H1 (cell line): ENCODE data around the gene PML. TPM values are rescaled to one million over a fixed set of nuclear protein-coding genes. Genes with fewer than 3 reads are reported as not detected.

Source experiments
- CTCF ChIA-PET: fragments of 300-600 bp; sonication (Branson Sonifier 250); formaldehyde crosslinking; loops from one replicate; lab custom pipeline; 2021; ENCODE audit not compliant: partially characterized antibody; lab: Charles Lee
- POLR2A ChIA-PET: fragments of 300-600 bp; sonication (Branson Sonifier 250); formaldehyde crosslinking; loops from one replicate; lab custom pipeline; 2021; ENCODE audit warnings: inconsistent platforms; ENCODE audit not compliant: partially characterized antibody; lab: Charles Lee
- DNase-seq, 2 experiments: peaks; one replicate each; pipeline versions ENCODE4 v3.0.0 to v3.0.0-alpha.2; 2010 to 2022; ENCODE audit warnings: low spot score in 2 of 2, low read depth in 1 of 2, mixed read lengths in 1 of 2
- FAIRE-seq: peaks from 2 replicates; lab custom pipeline; 2011; peaks lifted over from hg19 to GRCh38; lab: Jason Lieb, UNC
- H2AFZ ChIP-seq: 2 replicates; pipeline ENCODE4 v1.8.1; 2012; ENCODE audit warnings: low read length, inconsistent platforms
- H2AK5ac ChIP-seq: 2 replicates; pipeline ENCODE4 v1.6.1; 2013; ENCODE audit warnings: low read depth, low read length
- H2BK120ac ChIP-seq: replicated peaks from 2 replicates; pipeline ENCODE3; 2013; ENCODE audit warnings: low read depth, low read length, inconsistent platforms
- H2BK12ac ChIP-seq: 2 replicates; pipeline ENCODE4 v1.6.1; 2013; ENCODE audit warnings: low read depth, low read length
- H2BK15ac ChIP-seq: 2 replicates; pipeline ENCODE4 v1.6.1; 2013; ENCODE audit warnings: low read length
- H2BK20ac ChIP-seq: 2 replicates; pipeline ENCODE4 v1.6.1; 2013; ENCODE audit warnings: low read length
- H2BK5ac ChIP-seq: 2 replicates; pipeline ENCODE4 v1.6.1; 2013; ENCODE audit warnings: low read depth, low read length
- H3K14ac ChIP-seq: 2 replicates; pipeline ENCODE4 v1.6.1; 2013; ENCODE audit warnings: inconsistent platforms; ENCODE audit not compliant: insufficient read length
- H3K18ac ChIP-seq: 2 replicates; pipeline ENCODE4 v1.6.1; 2013; ENCODE audit warnings: low read length; ENCODE audit errors: extremely low read depth
- H3K23ac ChIP-seq: 2 replicates; pipeline ENCODE4 v1.6.1; 2013; ENCODE audit warnings: inconsistent platforms; ENCODE audit not compliant: insufficient read length
- H3K23me2 ChIP-seq: 2 replicates; pipeline ENCODE4 v1.6.1; 2013; ENCODE audit warnings: low read depth, low read length
- H3K27ac ChIP-seq: 2 replicates; pipeline ENCODE4 v1.6.1; 2011; ENCODE audit warnings: low read depth, low read length, inconsistent platforms
- H3K27me3 ChIP-seq, 4 experiments: replicated peaks in 1 of 4; 1 replicate in 1 of 4; 2 replicates in 3 of 4; pipeline versions ENCODE4 v1.6.1 to v1.8.1; 2011 to 2013; ENCODE audit warnings: low read length in 3 of 4, mild to moderate bottlenecking in 3 of 4, inconsistent platforms in 2 of 4, mixed read lengths in 2 of 4, moderate library complexity in 1 of 4; ENCODE audit not compliant: control insufficient read depth in 3 of 4, insufficient read depth in 3 of 4; ENCODE audit errors: extremely low read depth in 1 of 4
- H3K36me3 ChIP-seq, 4 experiments: 2 replicates each; pipeline versions ENCODE4 v1.6.1 to v1.8.1; 2011 to 2013; ENCODE audit warnings: mild to moderate bottlenecking in 4 of 4, low read length in 3 of 4, moderate library complexity in 2 of 4, control low read depth in 1 of 4, inconsistent platforms in 1 of 4; ENCODE audit not compliant: insufficient read depth in 4 of 4, control insufficient read depth in 2 of 4
- H3K4ac ChIP-seq: replicated peaks from 2 replicates; pipeline ENCODE3; 2013; ENCODE audit warnings: low read length, low read depth, mixed read lengths, inconsistent platforms; ENCODE audit not compliant: insufficient read length
- H3K4me1 ChIP-seq, 4 experiments: replicated peaks in 1 of 4; 1 replicate in 1 of 4; 2 replicates in 3 of 4; pipeline versions ENCODE4 v1.6.1 to v1.8.1; 2011 to 2013; ENCODE audit warnings: low read length in 3 of 4, inconsistent platforms in 2 of 4, mixed read lengths in 1 of 4; ENCODE audit not compliant: insufficient read depth in 4 of 4, control insufficient read depth in 3 of 4
- H3K4me2 ChIP-seq, 2 experiments: 2 replicates each; pipeline versions ENCODE4 v1.6.1 to v1.8.1; 2011 to 2013; ENCODE audit warnings: low read depth in 2 of 2, low read length in 2 of 2, control low read depth in 1 of 2, inconsistent platforms in 1 of 2, mild to moderate bottlenecking in 1 of 2; ENCODE audit not compliant: insufficient read depth in 1 of 2
- H3K4me3 ChIP-seq, 4 experiments: fragments of 200-600, 300-600 bp in 1 of 4; sonication (generic), shearing (Covaris generic), sonication (Bioruptor Twin) in 1 of 4; 2 replicates each; pipeline versions ENCODE4 v1.5.1 to v1.8.1; 2011 to 2016; ENCODE audit warnings: low read length in 4 of 4, low read depth in 3 of 4, control low read depth in 2 of 4, inconsistent platforms in 2 of 4, mild to moderate bottlenecking in 2 of 4, mixed read lengths in 1 of 4, moderate library complexity in 1 of 4; ENCODE audit not compliant: insufficient read depth in 2 of 4; ENCODE audit errors: extremely low read depth in 1 of 4
- H3K56ac ChIP-seq: replicated peaks from 2 replicates; pipeline ENCODE3; 2013; ENCODE audit warnings: low read depth, mild to moderate bottlenecking, mixed read lengths, low read length, inconsistent platforms; ENCODE audit not compliant: insufficient read length
- H3K79me1 ChIP-seq: 2 replicates; pipeline ENCODE4 v1.6.1; 2013; ENCODE audit warnings: low read depth, low read length, control low read depth
- H3K79me2 ChIP-seq, 2 experiments: 2 replicates each; pipeline versions ENCODE4 v1.6.1 to v1.8.1; 2012 to 2013; ENCODE audit warnings: low read length in 2 of 2, mild to moderate bottlenecking in 2 of 2, inconsistent platforms in 1 of 2; ENCODE audit not compliant: insufficient read depth in 2 of 2, control insufficient read depth in 1 of 2
- H3K9ac ChIP-seq, 4 experiments: replicated peaks in 1 of 4; 1 replicate in 1 of 4; 2 replicates in 3 of 4; pipeline versions ENCODE4 v1.6.1 to v1.8.1; 2011 to 2013; ENCODE audit warnings: low read depth in 3 of 4, low read length in 3 of 4, control low read depth in 2 of 4, mild to moderate bottlenecking in 2 of 4, moderate library complexity in 2 of 4, inconsistent platforms in 1 of 4; ENCODE audit errors: extremely low read depth in 1 of 4
- H3K9me3 ChIP-seq, 2 experiments: 2 replicates each; pipeline versions ENCODE4 v1.6.1 to v1.8.1; 2012 to 2013; ENCODE audit warnings: mild to moderate bottlenecking in 2 of 2, moderate library complexity in 2 of 2, control low read depth in 1 of 2, inconsistent platforms in 1 of 2, low read depth in 1 of 2, low read length in 1 of 2, mixed read lengths in 1 of 2; ENCODE audit not compliant: insufficient read depth in 2 of 2
- H4K20me1 ChIP-seq, 2 experiments: replicated peaks in 1 of 2; 2 replicates each; pipeline versions ENCODE3 to v1.8.1; 2011 to 2013; ENCODE audit warnings: inconsistent platforms in 2 of 2, low read length in 2 of 2, mild to moderate bottlenecking in 1 of 2; ENCODE audit not compliant: insufficient read depth in 2 of 2, control insufficient read depth in 1 of 2
- H4K5ac ChIP-seq: 2 replicates; pipeline ENCODE4 v1.6.1; 2013; ENCODE audit warnings: low read length, low read depth, mixed read lengths, inconsistent platforms; ENCODE audit not compliant: insufficient read length
- H4K8ac ChIP-seq: 2 replicates; pipeline ENCODE4 v1.8.0; 2013; ENCODE audit warnings: mild to moderate bottlenecking, moderate library complexity, low read length, inconsistent platforms; ENCODE audit not compliant: insufficient read depth; ENCODE audit errors: extremely low read depth
- H4K91ac ChIP-seq: replicated peaks from 2 replicates; pipeline ENCODE3; 2013; ENCODE audit warnings: low read length, mixed read lengths, inconsistent platforms; ENCODE audit not compliant: insufficient read length
- CREB1 ChIP-seq: IDR thresholded peaks from 2 replicates; pipeline ENCODE4 v1.6.1; 2012; ENCODE audit warnings: inconsistent platforms
- EP300 ChIP-seq, 2 experiments: IDR thresholded peaks; 1 replicate in 1 of 2; 2 replicates in 1 of 2; pipeline ENCODE4 v1.6.1; 2011 to 2012; ENCODE audit warnings: low read depth in 2 of 2, low read length in 2 of 2, mild to moderate bottlenecking in 2 of 2, borderline replicate concordance in 1 of 2, inconsistent platforms in 1 of 2, moderate library complexity in 1 of 2
- HDAC2 ChIP-seq, 2 experiments: fragments of 300-600 bp in 1 of 2; sonication (generic) in 1 of 2; IDR thresholded peaks; 2 replicates each; pipeline ENCODE4 v1.6.1; 2011 to 2012; ENCODE audit warnings: low read depth in 2 of 2, low read length in 2 of 2, mild to moderate bottlenecking in 2 of 2, moderate library complexity in 2 of 2, borderline replicate concordance in 1 of 2, inconsistent platforms in 1 of 2
- JUN ChIP-seq: IDR thresholded peaks from 2 replicates; pipeline ENCODE4 v1.6.1; 2011; ENCODE audit warnings: low read depth, mild to moderate bottlenecking, improper control_type of control experiment, low read length
- MAFK ChIP-seq: IDR thresholded peaks from 2 replicates; pipeline ENCODE4 v1.6.1; 2012; ENCODE audit warnings: low read depth, mild to moderate bottlenecking, improper control_type of control experiment, low read length
- NRF1 ChIP-seq: IDR thresholded peaks from 2 replicates; pipeline ENCODE4 v1.6.1; 2011; ENCODE audit warnings: mild to moderate bottlenecking, low read depth, low read length, improper control_type of control experiment
- POLR2A ChIP-seq, 2 experiments: IDR thresholded peaks; 1 replicate in 1 of 2; 2 replicates in 1 of 2; pipeline ENCODE4 v1.6.1; 2011; ENCODE audit warnings: low read depth in 2 of 2, low read length in 2 of 2, mild to moderate bottlenecking in 2 of 2; ENCODE audit errors: control extremely low read depth in 1 of 2
- RAD21 ChIP-seq, 2 experiments: IDR thresholded peaks in 1 of 2; conservative IDR thresholded peaks in 1 of 2; 2 replicates each; pipeline ENCODE4 v1.6.1; 2011; ENCODE audit warnings: low read depth in 2 of 2, low read length in 2 of 2, improper control_type of control experiment in 1 of 2, inconsistent platforms in 1 of 2, mild to moderate bottlenecking in 1 of 2, moderate library complexity in 1 of 2
- RFX5 ChIP-seq: IDR thresholded peaks from 2 replicates; pipeline ENCODE4 v1.6.1; 2011; ENCODE audit warnings: low read depth, low read length, improper control_type of control experiment, borderline replicate concordance
- SIN3A ChIP-seq, 2 experiments: IDR thresholded peaks in 1 of 2; conservative IDR thresholded peaks in 1 of 2; 2 replicates each; pipeline ENCODE4 v1.6.1; 2011 to 2012; ENCODE audit warnings: low read length in 2 of 2, improper control_type of control experiment in 1 of 2, low read depth in 1 of 2, mild to moderate bottlenecking in 1 of 2
- SIX5 ChIP-seq: IDR thresholded peaks from 2 replicates; pipeline ENCODE4 v1.6.1; 2011; ENCODE audit warnings: mild to moderate bottlenecking, low read depth, low read length
- SRF ChIP-seq: IDR thresholded peaks from 2 replicates; pipeline ENCODE4 v1.6.1; 2011; ENCODE audit warnings: mild to moderate bottlenecking, low read depth, low read length, moderate library complexity
- WGBS, 2 experiments: shearing (Covaris generic) in 1 of 2; methylation state at CpG; one replicate each; pipeline versions ENCODE4 v1.1.6 to v1.1.7; 2013 to 2015; ENCODE audit warnings: low lambda C conversion rate in 2 of 2, mixed read lengths in 2 of 2, inconsistent platforms in 1 of 2, low coverage in 1 of 2, missing lambda C conversion rate in 1 of 2; ENCODE audit not compliant: insufficient replicate concordance in 2 of 2, insufficient coverage in 1 of 2, insufficient read length in 1 of 2; ENCODE audit errors: extremely low coverage in 1 of 2, missing lambda C conversion rate in 1 of 2; 5-methylcytosine and 5-hydroxymethylcytosine counted together
- polyA plus RNA-seq, 7 experiments: library from polyadenylated mRNA; depleted of rRNA in 3 of 7; stranded (reverse) in 5 of 7; unstranded in 2 of 7; fragments of >200 nt in 5 of 7; fragments of 200-250 nt in 2 of 7; gene quantifications; 1 replicate in 5 of 7; 2 replicates in 1 of 7; 4 replicates in 1 of 7; pipeline versions ENCODE4 v1.2.1 to v1.2.3, GENCODE V29; 2011 to 2013; ENCODE audit warnings: missing spikeins in 2 of 7, mixed read lengths in 2 of 7
- total RNA-seq: library from RNA; stranded (reverse); fragmentation: NEBNext Ultra II Directional; extraction: Animal tissue kit (Norgen Biotek cat#: 25700); gene quantifications from 2 replicates; pipeline ENCODE4 v1.2.1, GENCODE V29; 2021

The PML gene
- total and polyA plus RNA-seq, 2 of the 8 experiments (the other 6 are each of a cell fraction or from before 2014, with no cell fraction given): 14.9 to 30.3 TPM

- H3K9ac ChIP-seq: peak overlapping the region in 2 of 4 experiments; percentile 12 to 31; a peak in 2 of 7 replicates
- CTCF ChIA-PET: interaction anchor here (0.6 to 4.0 kb wide), 24 partner anchors 10 to 357 kb away, joined by 3 to 55 read pairs (median 6); no protein-coding TSS in a partner anchor
- peaks cover 0 to 13% (median 6%) of the 10 kb centered on the region in 4 experiments; a peak in 6 of 7 replicates for H3K4me1 ChIP-seq
- peak overlapping the region; percentile 36 for H4K8ac ChIP-seq
- no peaks in the 10 kb centered on the region for H4K20me1 ChIP-seq
- no peak overlapping the region for H3K23ac ChIP-seq
- peak overlapping the region; percentile 75 for H4K91ac ChIP-seq
- peak overlapping the region in 2 of 4 experiments; percentile 12 to 17; a peak in 1 of 8 replicates for H3K4me3 ChIP-seq
- DNase-seq (peak; percentile 91 to 97), FAIRE-seq (peak; percentile 50)
- H3K14ac ChIP-seq: no peak overlapping the region
- H3K79me1 ChIP-seq: no peaks in the 10 kb centered on the region
- no peak overlapping the region for H3K4ac ChIP-seq
- no peak overlapping the region for H4K5ac ChIP-seq
- no peak overlapping the region for H3K56ac ChIP-seq
- no peaks in the 10 kb centered on the region for H3K79me2 ChIP-seq
- H2BK15ac ChIP-seq: peak overlapping the region; percentile 95; the same call in 1 of the 2 replicates
- no peaks in the 10 kb centered on the region for H3K27me3 ChIP-seq
- POLR2A ChIA-PET: interaction anchor here (0.6 to 1.6 kb wide), 4 partner anchors 14 to 76 kb away, joined by 3 to 5 read pairs (median 4); no protein-coding TSS in a partner anchor
- peak overlapping the region; percentile 93 for H2BK20ac ChIP-seq
- H2BK5ac ChIP-seq: peak overlapping the region; percentile 82; the same call in 1 of the 2 replicates
- peak overlapping the region; percentile 94; the same call in 1 of the 2 replicates for H2BK12ac ChIP-seq
- H3K18ac ChIP-seq: peak overlapping the region; percentile 94
- H3K27ac ChIP-seq: no peak overlapping the region
- H2AK5ac ChIP-seq: no peak overlapping the region
- H2AFZ ChIP-seq: peak overlapping the region; percentile 96
- H2BK120ac ChIP-seq: peak overlapping the region; percentile 41
- peak overlapping the region; percentile 7 to 59; a peak in 3 of 4 replicates for H3K4me2 ChIP-seq
- WGBS, 2 experiments: 19% methylated on average over 11 of the region's 11 CpGs; no CpG with 5 or more reads in 1 of the 2 experiments
- no peaks in the 10 kb centered on the region for H3K23me2 ChIP-seq
- no peaks in the 10 kb centered on the region for H3K36me3 ChIP-seq
- H3K9me3 ChIP-seq: no peaks in the 10 kb centered on the region
- no peak for TF ChIP-seq HDAC2 (IDR thresholded peaks at IDR 0.05; ENCODE audit: borderline replicate concordance in 1 of 2, low read depth in 2 of 2, low read length in 2 of 2)
- peak; percentile 69 to 81 for TF ChIP-seq RAD21 (IDR thresholded peaks at IDR 0.05 in 1 of 2, conservative IDR thresholded peaks at IDR 0.05 in 1 of 2; ENCODE audit: low read depth in 2 of 2, low read length in 2 of 2)
- no peak for TF ChIP-seq JUN
- peak in 1 of 2 experiments; percentile 63; a peak in 2 of 4 replicates for TF ChIP-seq SIN3A (conservative IDR thresholded peaks at IDR 0.05 in 1 of 2, IDR thresholded peaks at IDR 0.05 in 1 of 2; ENCODE audit: low read depth in 1 of 2, low read length in 2 of 2)
- no peak for TF ChIP-seq POLR2A (IDR thresholded peaks at IDR 0.05; ENCODE audit: control extremely low read depth in 1 of 2, low read depth in 2 of 2, low read length in 2 of 2)
- TF ChIP-seq RFX5: no peak
- peak; percentile 68 for TF ChIP-seq CREB1
- no peak for TF ChIP-seq EP300 (IDR thresholded peaks at IDR 0.05; ENCODE audit: borderline replicate concordance in 1 of 2, low read depth in 2 of 2, low read length in 2 of 2)
- no peak for TF ChIP-seq MAFK
- TF ChIP-seq SRF: no peak
- no peak for TF ChIP-seq NRF1
- TF ChIP-seq SIX5: no peak
These were observed 29.8 kb upstream of the PML start for GRCh38 chr15:73964736-73965093.
